Stimulated activated CD4-positive, alpha-beta T cell treated with anti-CD3 and anti-CD28 coated beads, Interleukin-4, amount 100 ng/mL, for 1 hour (primary cell): ENCODE measurements around the gene CA12.

Experiments
- DNase-seq: peaks from one replicate; pipeline ENCODE4 v3.0.0-alpha.2; 2020

The CA12 gene

DNA sequence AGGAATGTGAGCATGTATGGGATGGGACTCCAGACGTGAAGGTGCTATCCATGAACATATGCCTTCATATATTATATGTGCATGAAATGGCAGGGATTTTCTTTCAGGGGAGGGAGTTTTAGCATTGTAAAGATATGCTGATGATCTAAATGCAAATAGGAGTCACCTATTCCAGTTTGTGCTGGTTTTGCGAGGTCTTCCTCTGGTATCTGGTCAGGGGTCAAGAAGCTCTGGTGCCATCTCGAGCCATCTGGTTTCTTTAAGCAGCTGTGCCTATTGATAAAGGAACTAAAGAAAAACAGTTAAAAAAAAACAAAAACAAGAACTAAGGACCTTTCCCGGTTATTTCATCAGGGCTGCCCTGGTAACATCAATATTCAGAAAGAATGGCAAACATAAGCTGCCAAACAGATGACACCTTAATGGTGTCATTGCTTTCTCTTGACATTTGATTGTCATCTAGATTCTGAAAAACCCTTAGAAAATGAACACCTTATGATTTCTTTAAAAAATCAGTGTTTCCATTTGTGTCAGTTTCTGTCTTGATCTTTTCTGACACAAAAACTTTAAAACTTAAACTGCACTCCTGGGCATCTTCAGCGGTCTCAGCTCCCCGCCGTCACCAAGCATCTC lies 81.6 kb downstream of the CA12 start:
- DNase-seq: no peak

DNA sequence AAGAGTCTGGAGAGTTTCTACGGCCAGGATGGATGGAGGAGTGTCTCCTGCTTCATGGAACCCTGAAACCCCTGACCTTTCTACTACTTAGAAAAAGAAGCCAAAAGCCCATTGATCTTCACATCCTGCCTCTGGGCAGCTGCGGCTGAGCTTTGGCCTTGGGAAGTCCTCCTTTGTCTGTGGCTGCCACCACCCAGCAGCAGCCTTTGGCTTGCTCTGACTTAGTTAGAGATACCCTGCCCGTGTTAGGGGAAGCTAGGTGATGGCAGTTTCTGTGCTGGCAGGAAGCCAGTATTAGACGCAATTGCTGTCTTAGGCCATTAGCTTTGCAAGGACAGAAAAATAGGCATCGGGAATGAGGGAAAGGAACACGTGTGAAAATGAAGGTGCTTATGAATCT lies 85.5 kb downstream of the CA12 start:
- DNase-seq: no peak

DNA sequence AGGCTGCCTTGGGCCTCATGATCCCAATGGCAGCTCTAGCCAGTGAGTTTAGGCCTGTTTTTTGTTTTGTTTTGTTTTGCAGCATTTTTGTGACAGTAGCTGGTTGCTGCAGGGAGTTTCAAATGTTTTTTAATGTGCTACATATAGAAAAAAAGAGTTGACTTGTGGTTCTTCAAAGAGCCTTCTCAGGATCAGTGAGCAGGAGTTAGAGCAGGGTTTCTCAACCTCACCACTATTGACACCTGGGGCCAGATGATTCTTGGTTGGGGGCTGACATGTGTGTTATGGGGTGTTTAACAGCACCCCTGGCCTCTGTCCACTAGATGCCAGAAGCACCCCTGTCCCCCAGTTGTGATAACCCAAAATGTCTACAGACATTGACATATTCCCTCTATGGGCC lies 86.3 kb downstream of the CA12 start:
- no peak for DNase-seq

DNA sequence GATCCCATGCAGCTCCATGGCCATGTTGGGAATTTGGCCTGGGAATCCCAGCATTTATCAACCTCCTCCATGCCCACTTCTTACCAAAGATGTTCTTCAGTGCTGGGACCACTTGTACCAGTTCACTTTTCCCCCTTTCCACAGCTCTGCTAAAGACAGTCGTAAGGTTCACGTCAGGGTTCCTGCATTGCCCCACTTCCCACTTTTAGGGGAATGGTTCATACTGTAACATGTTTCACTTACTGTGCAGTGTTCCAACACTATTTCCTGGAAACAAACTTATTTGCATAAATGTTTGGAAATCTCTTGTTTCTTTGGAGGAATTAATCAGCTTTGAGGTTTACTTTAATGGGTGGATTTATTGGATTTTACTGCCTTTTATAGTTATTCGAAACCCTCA lies 87.3 kb downstream of the CA12 start:
- DNase-seq: no peak

DNA sequence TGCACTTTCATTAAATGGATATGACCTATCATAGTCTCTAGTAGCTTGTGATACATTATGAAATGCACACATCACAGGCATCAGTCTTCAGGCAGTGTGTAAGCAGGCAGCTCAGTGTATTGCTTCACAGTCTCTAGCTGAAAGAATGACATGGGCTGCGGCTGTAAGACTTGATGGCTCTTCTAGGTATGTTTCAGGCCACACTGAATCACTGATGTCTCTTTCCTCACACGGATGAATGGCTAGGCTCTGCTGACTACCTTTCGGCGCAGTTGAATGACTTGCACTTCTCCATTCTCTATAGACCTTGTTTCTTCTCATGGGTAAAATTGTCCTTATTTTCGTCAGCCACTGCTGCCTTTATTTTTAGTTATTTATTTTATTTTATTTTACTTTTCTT lies 88.9 kb downstream of the CA12 start:
- DNase-seq: no peak

DNA sequence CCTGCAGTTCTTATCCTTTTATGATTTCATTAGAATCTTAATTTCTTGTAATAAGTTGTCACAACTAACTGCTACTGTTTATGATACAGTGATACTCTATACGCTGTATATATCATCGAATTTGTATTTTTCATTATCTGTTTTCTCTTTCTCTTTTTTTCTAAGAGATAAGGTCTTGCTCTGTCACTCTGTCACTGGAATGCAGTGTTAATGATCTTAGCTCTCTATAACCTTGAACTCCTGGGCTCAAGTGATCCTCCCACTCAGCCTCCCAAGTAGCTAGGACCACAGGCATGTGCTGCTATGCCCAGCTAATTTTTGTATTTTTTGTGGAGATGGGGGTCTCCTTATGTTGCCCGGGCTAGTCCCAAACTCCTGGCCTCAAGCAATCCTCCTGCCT lies 89.4 kb downstream of the CA12 start:
- no peak for DNase-seq

DNA sequence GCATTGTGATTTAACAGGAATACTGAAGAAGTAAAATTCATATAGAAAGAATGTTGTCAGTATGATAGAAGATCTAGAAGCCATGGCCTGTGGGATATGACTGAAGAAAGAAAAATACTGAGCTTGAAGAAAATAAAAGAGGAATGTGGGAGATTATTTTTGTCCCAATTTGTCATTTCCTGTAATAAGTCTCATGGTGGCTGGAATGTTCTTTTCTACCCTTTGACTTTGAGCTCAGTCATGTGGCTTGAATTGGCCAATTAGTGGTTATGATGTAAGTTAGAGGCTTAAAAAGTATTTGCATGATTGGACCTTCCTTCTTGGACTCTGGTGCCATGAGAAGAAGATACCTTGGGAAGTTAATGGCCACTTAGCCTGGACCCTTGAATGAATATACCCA lies 90.1 kb downstream of the CA12 start:
- DNase-seq: no peak

DNA sequence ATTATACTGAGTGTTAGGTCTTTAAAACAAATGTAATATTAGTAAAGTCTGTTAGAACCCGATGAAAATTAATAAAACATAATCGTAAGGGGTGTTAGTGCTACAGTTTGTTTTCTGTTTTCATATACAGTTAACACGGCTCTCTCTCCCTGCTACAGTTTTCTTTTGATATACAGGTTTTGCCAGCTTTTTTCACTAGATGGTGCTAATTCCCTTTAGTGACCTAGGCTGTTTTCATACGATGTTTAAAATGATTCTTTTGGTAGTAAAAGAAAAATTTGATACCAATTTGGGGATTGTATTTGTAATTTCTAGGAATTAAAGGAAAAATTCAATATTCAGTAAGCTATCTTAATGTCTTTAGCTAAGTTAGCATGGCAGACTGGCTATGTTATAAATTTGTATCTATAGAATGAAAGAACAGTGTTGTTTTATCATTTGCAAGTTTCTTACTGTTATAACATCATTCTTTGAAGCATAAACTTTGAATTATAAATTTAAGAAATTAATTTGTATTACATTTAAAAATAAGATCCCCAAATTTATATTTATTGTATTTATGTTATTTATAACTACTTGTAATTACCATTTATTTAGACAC lies 92.8 kb downstream of the CA12 start:
- DNase-seq: no peak

DNA sequence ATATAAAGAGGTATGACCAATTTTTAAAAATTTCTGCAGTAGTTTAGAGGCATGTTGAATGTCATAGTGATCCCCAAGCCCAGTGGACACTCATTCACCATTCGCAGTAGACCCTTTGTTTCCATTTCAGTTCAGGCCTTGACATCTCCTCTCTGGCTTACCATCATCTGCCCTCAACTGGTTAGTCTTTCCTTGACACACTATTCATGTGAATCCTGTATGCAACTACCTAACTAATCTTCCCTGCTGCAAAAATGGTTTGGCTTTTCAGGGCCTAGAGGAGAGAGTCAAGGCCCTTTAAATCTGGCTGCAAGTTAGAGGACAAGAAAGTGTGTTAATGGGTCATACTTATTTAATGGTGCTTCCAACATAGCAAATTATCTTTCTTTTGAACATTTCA lies 93.3 kb downstream of the CA12 start:
- no peak for DNase-seq

DNA sequence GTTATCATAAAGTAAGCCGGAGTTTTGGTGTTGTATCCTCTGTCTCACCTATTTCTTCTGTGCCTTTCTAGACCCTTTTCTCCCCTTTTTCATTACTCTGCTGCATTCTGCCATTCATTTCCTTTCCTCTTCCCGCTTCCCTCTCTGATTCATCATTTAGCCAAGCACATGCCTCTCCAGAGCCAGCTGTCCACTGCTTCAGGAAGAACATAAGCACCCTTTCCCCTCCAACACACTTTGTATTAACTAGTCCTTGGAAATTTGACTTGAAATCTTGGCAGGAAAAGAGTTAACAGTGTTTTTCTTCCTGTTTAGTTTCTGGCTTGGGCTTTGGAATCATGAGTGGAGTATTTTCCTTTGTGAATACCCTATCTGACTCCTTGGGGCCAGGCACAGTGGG lies 94.5 kb downstream of the CA12 start:
- DNase-seq: no peak

DNA sequence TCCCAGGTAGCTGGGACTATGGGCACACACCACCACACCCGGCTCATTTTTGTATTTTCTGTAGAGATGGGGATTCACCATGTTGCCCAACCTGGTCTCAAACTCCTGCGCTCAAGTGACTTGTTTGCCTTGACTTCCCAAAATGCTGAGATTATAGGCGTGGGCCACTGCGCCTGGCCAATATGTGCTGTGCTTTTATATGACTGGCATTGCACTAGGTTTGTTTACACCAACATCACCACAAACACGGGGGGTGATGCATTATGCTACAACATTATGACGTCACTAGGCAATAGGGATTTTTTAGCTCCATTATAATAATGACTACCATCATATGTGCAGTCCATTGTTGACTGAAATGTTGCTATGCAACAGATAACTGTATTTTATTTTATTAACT lies 97.3 kb downstream of the CA12 start:
- DNase-seq: no peak

DNA sequence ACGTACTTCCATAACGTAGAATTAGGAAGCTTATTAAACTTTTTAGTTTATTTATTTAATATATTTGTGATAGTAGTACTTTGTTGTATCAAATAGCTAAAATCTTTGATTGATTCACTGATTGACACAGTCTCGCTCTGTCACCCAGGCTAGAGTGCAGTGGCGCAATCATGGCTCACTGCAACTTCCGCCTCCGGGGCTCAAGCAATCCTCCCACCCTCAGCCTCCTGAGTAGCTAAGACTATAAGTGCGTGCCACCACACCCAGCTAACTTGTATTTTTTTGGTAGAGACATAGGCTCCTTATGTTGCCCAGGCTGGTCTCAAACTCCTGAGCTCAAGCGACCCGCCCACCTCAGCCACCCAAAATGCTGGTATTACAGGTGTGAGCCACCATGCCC lies 98.5 kb downstream of the CA12 start:
- no peak for DNase-seq

DNA sequence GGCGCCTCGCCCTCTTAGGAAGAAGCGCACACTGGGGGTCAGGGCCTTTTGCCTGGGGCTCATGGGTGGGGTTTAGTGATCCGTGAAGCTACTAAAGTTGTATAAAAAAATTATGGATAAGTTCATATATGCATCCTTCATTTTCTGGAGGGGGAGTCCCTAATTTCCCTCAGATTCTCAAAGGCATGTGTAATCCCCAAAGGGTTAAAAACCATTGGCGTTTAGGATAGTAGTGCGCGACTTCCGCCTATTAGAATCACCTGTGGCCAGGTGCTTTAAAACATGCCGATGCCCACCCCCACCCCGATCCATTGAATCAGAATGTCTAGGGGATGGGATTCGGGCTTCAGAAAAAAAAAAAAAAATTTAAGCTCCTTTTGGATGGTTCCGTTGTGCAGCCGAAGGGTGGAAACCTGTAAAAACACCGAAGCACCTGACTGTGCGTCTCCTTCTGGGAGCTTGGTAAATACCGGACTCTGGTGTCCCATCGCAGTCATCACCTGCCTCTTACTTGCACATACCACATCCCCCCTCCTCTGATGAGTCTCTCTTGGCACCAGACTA lies 103.7 kb downstream of the CA12 start:
- no peak for DNase-seq

DNA sequence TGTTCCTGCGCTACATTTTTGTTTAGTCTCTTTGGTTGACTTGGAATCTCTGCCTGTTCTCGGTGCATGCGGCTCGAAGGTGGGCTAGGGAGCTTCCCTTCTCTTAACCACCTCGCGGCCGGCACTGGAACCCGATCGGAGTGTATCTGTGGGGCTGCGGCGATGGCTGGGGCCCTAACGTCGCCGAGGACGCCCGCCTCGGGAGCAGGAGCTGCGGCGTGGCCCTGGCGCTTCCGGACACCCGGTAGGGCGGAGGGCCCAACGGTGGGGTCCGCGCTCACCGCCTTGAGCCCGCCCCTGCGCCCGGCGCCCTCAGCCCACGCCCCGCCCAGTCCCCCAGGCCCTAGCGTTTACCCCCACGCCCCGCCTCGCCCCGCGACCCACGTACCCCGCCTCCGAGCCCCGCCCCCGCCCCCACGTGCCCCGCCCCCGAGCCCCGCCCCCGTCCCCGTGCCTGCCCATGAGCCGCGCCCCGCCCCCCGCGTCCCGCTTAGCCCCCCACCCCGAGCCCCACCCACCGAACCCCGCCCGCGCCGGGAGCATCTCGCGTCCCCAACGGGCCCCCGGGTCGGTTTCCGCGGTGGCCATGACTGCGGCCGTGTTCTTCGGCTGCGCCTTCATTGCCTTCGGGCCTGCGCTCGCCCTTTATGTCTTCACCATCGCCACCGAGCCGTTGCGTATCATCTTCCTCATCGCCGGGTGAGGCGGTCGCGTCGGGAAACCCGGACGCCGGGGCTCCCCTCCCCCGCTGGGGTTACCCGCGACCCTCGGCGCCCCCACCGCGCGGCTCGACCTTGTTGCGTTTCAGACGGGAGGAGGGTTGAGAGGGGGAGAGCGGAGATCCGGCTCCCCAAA lies 104.4 kb downstream of the CA12 start, which contains the start of gene APH1B:
TSS of gene APH1B (plus strand) at position 568 of the 855 bp plus-strand sequence. CDS start at position 587, 19 bp downstream.
- peak; percentile 73 for DNase-seq

DNA sequence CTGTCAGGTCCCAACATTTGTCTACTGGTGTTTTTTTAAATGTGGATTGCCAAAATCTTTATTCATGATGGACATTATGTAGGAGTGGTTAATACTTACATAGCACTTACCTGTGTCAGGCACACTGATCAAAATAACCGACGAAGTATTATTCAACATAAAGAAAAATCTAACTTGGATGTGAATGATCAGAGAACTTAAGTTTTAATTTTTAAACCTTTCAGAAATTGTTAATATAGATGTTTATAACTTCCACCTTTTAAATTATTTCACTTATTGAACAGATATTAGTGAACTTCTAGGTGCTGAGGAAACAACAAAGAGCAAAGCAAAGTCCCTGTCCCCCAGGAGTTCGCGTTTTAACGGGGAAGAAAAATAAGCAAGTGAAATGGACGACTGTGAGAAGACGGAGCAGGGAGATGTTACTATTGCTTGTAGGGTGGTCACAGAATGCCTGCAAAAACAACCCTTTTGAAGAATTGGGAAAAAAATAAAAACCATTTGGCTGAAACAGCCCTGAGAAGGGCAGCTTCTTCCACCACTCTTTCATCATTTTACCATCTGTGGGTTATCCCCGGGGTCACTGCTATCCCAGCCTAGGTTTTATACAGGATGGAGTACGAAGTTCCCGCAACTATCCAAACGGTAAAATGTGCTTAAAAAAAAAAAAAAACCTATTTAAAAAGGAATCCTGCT lies 105.2 kb downstream of the CA12 start:
- no peak for DNase-seq

DNA sequence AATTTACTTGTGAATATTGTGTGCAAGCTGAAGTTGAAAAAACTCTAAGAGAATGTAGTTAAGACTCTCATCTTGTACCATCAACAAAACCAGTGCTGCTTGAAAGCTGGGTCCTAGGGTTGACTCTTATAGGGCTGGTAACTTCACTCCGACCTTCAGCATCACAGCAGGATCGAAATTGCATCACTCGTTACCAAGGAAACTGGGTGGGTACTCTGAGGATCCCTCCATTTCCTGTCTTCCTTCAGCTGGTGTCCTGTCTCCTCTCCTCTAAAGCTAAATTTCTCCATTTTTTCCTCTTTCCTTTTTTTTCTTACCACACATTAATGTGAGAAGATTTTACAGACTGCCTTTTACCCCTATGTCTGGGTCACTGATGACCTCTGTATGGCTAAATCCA lies 107.2 kb downstream of the CA12 start:
- DNase-seq: no peak
